Measurements from ENCODE around the gene ORC2.
"Not testable (repeated sequence)": the region's sequence is repeated elsewhere in the genome, so short reads cannot be mapped to it uniquely, and the experiment has no call there.

Gene ORC2

GRCh38 chr2:200930947-200931626, 32.4 kb downstream of the ORC2 start:
- DNase-seq, result no peak

- DNase-seq, result no peak
These were observed 33.9 kb downstream of the ORC2 start for GRCh38 chr2:200929334-200930249.

GRCh38 chr2:200922439-200922838, 41.0 kb downstream of the ORC2 start:
- no peak for DNase-seq

GRCh38 chr2:200913654-200914053, 49.8 kb downstream of the ORC2 start:
- DNase-seq, result no peak

- DNase-seq, result no peak
These were observed 53.5 kb downstream of the ORC2 start for GRCh38 chr2:200909958-200910357.

GRCh38 chr2:200905618-200906296, 57.7 kb downstream of the ORC2 start:
- DNase-seq, result peak; percentile 34

- peak; percentile 83 for DNase-seq
These were observed 61.9 kb downstream of the ORC2 start for GRCh38 chr2:200901459-200902072.

- no peak for DNase-seq
These were observed 64.0 kb downstream of the ORC2 start for GRCh38 chr2:200899482-200899881.

GRCh38 chr2:200888704-200889625, 74.5 kb downstream of the ORC2 start, which contains the start of the genes NIF3L1 and PPIL3:
NIF3L1 (plus strand) TSS chr2:200889371; CDS start chr2:200891944, 2,573 bp downstream.
PPIL3 (minus strand) TSS chr2:200889077; CDS start chr2:200887615, 1,462 bp downstream.
- DNase-seq, result peak; percentile 96

GRCh38 chr2:200881715-200882249, 81.7 kb downstream of the ORC2 start:
- not testable (repeated sequence) for DNase-seq

GRCh38 chr2:200878289-200878880, 85.1 kb downstream of the ORC2 start:
- no peak for DNase-seq

GRCh38 chr2:200877443-200877842, 86.0 kb downstream of the ORC2 start:
- no peak for DNase-seq

- no peak for DNase-seq
These were observed 89.9 kb downstream of the ORC2 start for GRCh38 chr2:200873560-200873959.

GRCh38 chr2:200871151-200871550, 92.3 kb downstream of the ORC2 start:
- DNase-seq, result no peak

- no peak for DNase-seq
These were observed 94.4 kb downstream of the ORC2 start for GRCh38 chr2:200869014-200869413.

GRCh38 chr2:200864176-200865034, 99.1 kb downstream of the ORC2 start, which contains the start of gene CLK1:
CLK1 (minus strand) TSS chr2:200864658; CDS start chr2:200861862, 2,796 bp downstream.
- DNase-seq, result peak; percentile 93

- peak; percentile 28 for DNase-seq
These were observed 99.7 kb downstream of the ORC2 start for GRCh38 chr2:200863782-200864175.

GRCh38 chr2:200862532-200863000, 100.9 kb downstream of the ORC2 start:
- DNase-seq, result peak; percentile 39

GRCh38 chr2:200861617-200862155, 101.8 kb downstream of the ORC2 start:
- DNase-seq, result no peak
